ENCODE measurements around the gene GRIA3.

GRCh38 chrX:123140454-123140853 lies 43.6 kb upstream of the GRIA3 start:
- TF ChIP-seq GATA2 (IDR thresholded peaks at IDR 0.05; ENCODE audit: low read depth, low read length) (no peak), GATA3 (IDR thresholded peaks at IDR 0.05; ENCODE audit: low read depth, low read length) (no peak)

All from SH-SY5Y (cell line).